ENCODE measurements around the gene RAB44. TPM values are rescaled to one million over a fixed set of nuclear protein-coding genes. Genes with fewer than 3 reads are reported as not detected.
A peak's percentile ranks its signal among the peaks of the same experiment; 100 is the strongest.

Gene RAB44
- total and polyA plus RNA-seq, 2 donors from 2014 or later, result 1.5 TPM; not detected in 1

- Histone ChIP-seq H3K36me3 (ENCODE audit: control insufficient read depth in 2 of 3, insufficient read depth in 3 of 3, low read length in 3 of 3) (no peaks in the 10 kb centered on the region), H3K4me3 (ENCODE audit: low read length in 3 of 3) (no peak overlapping the region), H3K4me1 (ENCODE audit: control insufficient read depth in 2 of 3, insufficient read depth in 2 of 3, low read depth in 1 of 3, low read length in 3 of 3) (peaks cover 0 to 8% (median 5%) of the 10 kb centered on the region in 3 donors), H3K9ac (ENCODE audit: low read length in 3 of 3) (no peak overlapping the region), H3K27me3 (ENCODE audit: control insufficient read depth, insufficient read depth, low read length) (no peaks in the 10 kb centered on the region), H3K9me3 (ENCODE audit: control insufficient read depth in 2 of 3, insufficient read depth in 1 of 3, low read length in 3 of 3) (no peaks in the 10 kb centered on the region), H3K27ac (ENCODE audit: low read depth in 2 of 2, low read length in 2 of 2) (no peak overlapping the region)
- DNase-seq, result peak; percentile 89 to 93 (median 90)
- no peak for FAIRE-seq
- TF ChIP-seq CTCF (IDR thresholded peaks at IDR 0.05; ENCODE audit: borderline replicate concordance, extremely low read depth, insufficient read depth), result peak; percentile 84
- intact Hi-C loops (cut with DNase I), result no loop called here
These were observed 68.2 kb downstream of the RAB44 start for GRCh38 chr6:36765594-36766398.

- FAIRE-seq, result no peak
- no peaks in the 10 kb centered on the region for H3K27me3 ChIP-seq (ENCODE audit: control insufficient read depth, insufficient read depth, low read length)
- peaks cover 0 to 8% (median 5%) of the 10 kb centered on the region in 3 donors for H3K4me1 ChIP-seq (ENCODE audit: control insufficient read depth in 2 of 3, insufficient read depth in 2 of 3, low read depth in 1 of 3, low read length in 3 of 3)
- DNase-seq, result no peak
- intact Hi-C loops (cut with DNase I), result no loop called here
- TF ChIP-seq CTCF (IDR thresholded peaks at IDR 0.05; ENCODE audit: borderline replicate concordance, extremely low read depth, insufficient read depth), result no peak
- H3K27ac ChIP-seq (ENCODE audit: low read depth in 2 of 2, low read length in 2 of 2), result no peak overlapping the region
- H3K36me3 ChIP-seq (ENCODE audit: control insufficient read depth in 2 of 3, insufficient read depth in 3 of 3, low read length in 3 of 3), result no peaks in the 10 kb centered on the region
- H3K9ac ChIP-seq (ENCODE audit: low read length in 3 of 3), result no peak overlapping the region
- no peak overlapping the region for H3K4me3 ChIP-seq (ENCODE audit: low read length in 3 of 3)
- H3K9me3 ChIP-seq (ENCODE audit: control insufficient read depth in 2 of 3, insufficient read depth in 1 of 3, low read length in 3 of 3), result no peaks in the 10 kb centered on the region
These were observed 68.8 kb downstream of the RAB44 start for GRCh38 chr6:36766399-36766945.

GRCh38 chr6:36769183-36769675 is 71.6 kb downstream of the RAB44 start:
- DNase-seq, result no peak
- FAIRE-seq, result no peak
- H3K27ac ChIP-seq (ENCODE audit: low read depth in 2 of 2, low read length in 2 of 2), result no peak overlapping the region
- no peaks in the 10 kb centered on the region for H3K27me3 ChIP-seq (ENCODE audit: control insufficient read depth, insufficient read depth, low read length)
- H3K4me3 ChIP-seq (ENCODE audit: low read length in 3 of 3), result no peak overlapping the region
- no peak for TF ChIP-seq CTCF (IDR thresholded peaks at IDR 0.05; ENCODE audit: borderline replicate concordance, extremely low read depth, insufficient read depth)
- H3K4me1 ChIP-seq (ENCODE audit: control insufficient read depth in 2 of 3, insufficient read depth in 2 of 3, low read depth in 1 of 3, low read length in 3 of 3), result peaks cover 0 to 8% (median 5%) of the 10 kb centered on the region in 3 donors
- intact Hi-C loops (cut with DNase I), result no loop called here
- H3K36me3 ChIP-seq (ENCODE audit: control insufficient read depth in 2 of 3, insufficient read depth in 3 of 3, low read length in 3 of 3), result no peaks in the 10 kb centered on the region
- H3K9me3 ChIP-seq (ENCODE audit: control insufficient read depth in 2 of 3, insufficient read depth in 1 of 3, low read length in 3 of 3), result no peaks in the 10 kb centered on the region
- no peak overlapping the region for H3K9ac ChIP-seq (ENCODE audit: low read length in 3 of 3)
